OCI-LY1 (cell line): ENCODE data around the gene SFTA2.

ENCODE experiments used
- EZH2 ChIP-seq: fragments of 200-600 bp; sonication (generic), shearing (Covaris generic); IDR thresholded peaks from 2 replicates; pipeline ENCODE4 v1.8.0; 2017; ENCODE audit warnings: borderline replicate concordance, mixed run types, mild to moderate bottlenecking, antibody characterized with exemption, low read length, moderate library complexity, mixed read lengths
- TF ChIP-seq, protein P1 (sequence below): fragments of 200-600 bp; sonication (generic), shearing (Covaris generic); IDR thresholded peaks from 2 replicates; pipeline ENCODE4 v1.5.1; 2017; ENCODE audit warnings: mild to moderate bottlenecking, antibody characterized with exemption, low read length, moderate library complexity, mixed read lengths

DNA sequence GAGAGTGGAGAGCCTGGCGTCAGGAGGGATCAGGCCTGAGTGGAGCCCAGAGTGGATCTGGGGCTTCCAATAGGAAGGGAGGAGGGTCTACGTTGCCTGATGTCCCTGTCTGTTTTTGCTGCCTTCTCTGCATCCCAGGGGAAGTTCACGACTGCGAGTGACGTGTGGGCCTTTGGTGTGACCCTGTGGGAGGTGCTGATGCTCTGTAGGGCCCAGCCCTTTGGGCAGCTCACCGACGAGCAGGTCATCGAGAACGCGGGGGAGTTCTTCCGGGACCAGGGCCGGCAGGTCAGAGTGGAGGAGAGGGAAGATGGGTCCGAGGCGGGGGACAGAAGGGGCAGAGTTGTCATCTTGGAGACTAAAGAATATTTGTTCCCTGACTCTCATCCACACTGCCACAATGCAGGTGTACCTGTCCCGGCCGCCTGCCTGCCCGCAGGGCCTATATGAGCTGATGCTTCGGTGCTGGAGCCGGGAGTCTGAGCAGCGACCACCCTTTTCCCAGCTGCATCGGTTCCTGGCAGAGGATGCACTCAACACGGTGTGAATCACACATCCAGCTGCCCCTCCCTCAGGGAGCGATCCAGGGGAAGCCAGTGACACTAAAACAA, 33.1 kb downstream of the SFTA2 start:
- TF ChIP-seq, protein P1, sequence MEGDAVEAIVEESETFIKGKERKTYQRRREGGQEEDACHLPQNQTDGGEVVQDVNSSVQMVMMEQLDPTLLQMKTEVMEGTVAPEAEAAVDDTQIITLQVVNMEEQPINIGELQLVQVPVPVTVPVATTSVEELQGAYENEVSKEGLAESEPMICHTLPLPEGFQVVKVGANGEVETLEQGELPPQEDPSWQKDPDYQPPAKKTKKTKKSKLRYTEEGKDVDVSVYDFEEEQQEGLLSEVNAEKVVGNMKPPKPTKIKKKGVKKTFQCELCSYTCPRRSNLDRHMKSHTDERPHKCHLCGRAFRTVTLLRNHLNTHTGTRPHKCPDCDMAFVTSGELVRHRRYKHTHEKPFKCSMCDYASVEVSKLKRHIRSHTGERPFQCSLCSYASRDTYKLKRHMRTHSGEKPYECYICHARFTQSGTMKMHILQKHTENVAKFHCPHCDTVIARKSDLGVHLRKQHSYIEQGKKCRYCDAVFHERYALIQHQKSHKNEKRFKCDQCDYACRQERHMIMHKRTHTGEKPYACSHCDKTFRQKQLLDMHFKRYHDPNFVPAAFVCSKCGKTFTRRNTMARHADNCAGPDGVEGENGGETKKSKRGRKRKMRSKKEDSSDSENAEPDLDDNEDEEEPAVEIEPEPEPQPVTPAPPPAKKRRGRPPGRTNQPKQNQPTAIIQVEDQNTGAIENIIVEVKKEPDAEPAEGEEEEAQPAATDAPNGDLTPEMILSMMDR: no peak
- TF ChIP-seq EZH2: no peak
